ENCODE measurements around the gene PCBP4.

- no peak for TF ChIP-seq CTCF (conservative IDR thresholded peaks at IDR 0.05; ENCODE audit: low read length)
- no peak for TF ChIP-seq EZH2phosphoT487 (IDR thresholded peaks at IDR 0.05; ENCODE audit: borderline replicate concordance)
Measured at GRCh38 chr3:51978143-51978502, 10.9 kb upstream of the PCBP4 start.

All from Loucy (cell line).